ENCODE results near the gene MUC5AC. TPM values are rescaled to one million over a fixed set of nuclear protein-coding genes. Genes with fewer than 3 reads are reported as not detected.

The MUC5AC gene
- not detected in 2 replicates for total RNA-seq

GRCh38 chr11:1157645-1158591 lies at the start of gene MUC5AC:
Gene MUC5AC (plus strand): TSS chr11:1157953. CDS start chr11:1158000, 47 bp downstream.

GRCh38 chr11:1222491-1223345 lies 65.0 kb downstream of the MUC5AC start, which contains the start of gene MUC5B:
Gene MUC5B (plus strand): TSS chr11:1223066. CDS start chr11:1223124, 58 bp downstream.

Other genes with a start within 250 kb of the MUC5AC start
- gene CHID1, start 247.1 kb upstream of the MUC5AC start, total RNA-seq: 63.4 and 63.6 TPM in 2 replicates
- 50.4 and 60.7 TPM in 2 replicates for gene AP2A2, start 232.1 kb upstream of the MUC5AC start, total RNA-seq
- not detected in 2 replicates for gene MUC6, start 121.2 kb upstream of the MUC5AC start, total RNA-seq
- gene MUC2, start 83.1 kb upstream of the MUC5AC start, total RNA-seq: not detected in 2 replicates
- not detected in 2 replicates for gene MUC5B, start 65.1 kb downstream of the MUC5AC start, total RNA-seq
- gene TOLLIP, start 151.7 kb downstream of the MUC5AC start, total RNA-seq: 43.6 and 45.1 TPM in 2 replicates
- gene BRSK2, start 232.0 kb downstream of the MUC5AC start, total RNA-seq: 0.32 TPM in 1 of 2 replicates, not detected in the other